AG04449 (cell line): ENCODE data around the gene NUP93.

ENCODE experiments used
- CTCF ChIA-PET: fragments of 350-600 bp; formaldehyde crosslinking; extraction: SDS; loops from one replicate; lab custom pipeline; 2021; ENCODE audit warnings: antibody characterized with exemption; lab: Yijun Ruan, JAX
- POLR2A ChIA-PET: fragments of 400-600, 350-600 bp; formaldehyde crosslinking; extraction: SDS; loops from one replicate; lab custom pipeline; 2020; ENCODE audit warnings: antibody characterized with exemption, inconsistent platforms; lab: Yijun Ruan, JAX
- DNase-seq: peaks from one replicate; pipeline ENCODE4 v3.0.0-alpha.2; 2010; ENCODE audit warnings: low read depth, low spot score
- H3K4me3 ChIP-seq: 2 replicates; pipeline ENCODE4 v1.5.1; 2011; ENCODE audit warnings: low read depth, mild to moderate bottlenecking, control low read depth, low read length
- CTCF ChIP-seq: IDR thresholded peaks from one replicate; pipeline ENCODE4 v1.5.1; 2011; ENCODE audit warnings: mild to moderate bottlenecking, moderate library complexity, low read length, control low read depth, inconsistent platforms; ENCODE audit not compliant: insufficient read depth; ENCODE audit errors: missing control alignments

The NUP93 gene

DNA sequence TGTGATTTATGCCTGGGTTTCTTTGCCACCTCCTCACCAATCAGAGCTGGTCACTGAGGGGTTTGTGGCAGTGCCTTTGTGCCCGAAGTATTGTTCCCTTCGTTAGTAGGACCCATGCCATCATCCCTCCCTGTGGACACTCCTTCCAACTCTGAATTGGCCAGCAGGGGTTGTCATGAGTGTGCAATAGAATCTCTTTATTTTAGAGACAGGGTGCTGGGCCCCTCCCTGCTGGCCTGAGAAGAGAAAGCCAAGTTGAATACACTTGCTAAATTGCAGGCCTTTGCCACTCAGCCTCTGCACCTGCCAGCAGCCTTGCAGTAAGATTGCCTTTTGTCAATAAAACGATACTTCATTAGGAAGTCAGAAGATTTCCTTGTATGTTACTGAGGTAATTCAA lies 94.4 kb downstream of the NUP93 start:
- peak; percentile 1 for TF ChIP-seq CTCF
- ChIA-PET POLR2A (no interaction called here), CTCF (interaction anchor here (0.7 to 3.0 kb wide), 7 partner anchors 8 to 287 kb away, joined by 3 to 13 read pairs (median 3); no protein-coding TSS in a partner anchor)
- no peak for DNase-seq
- no peak overlapping the region for H3K4me3 ChIP-seq

- POLR2A ChIA-PET, result no interaction called here
- no peak overlapping the region for H3K4me3 ChIP-seq
- CTCF ChIA-PET, result interaction anchor here (0.7 to 3.0 kb wide), 7 partner anchors 9 to 287 kb away, joined by 3 to 13 read pairs (median 3); no protein-coding TSS in a partner anchor
- TF ChIP-seq CTCF, result no peak
- no peak for DNase-seq
Measured at GRCh38 chr16:56824804-56825203, 94.9 kb downstream of the NUP93 start.

GRCh38 chr16:56825826-56826225 lies 95.9 kb downstream of the NUP93 start:
- no peak overlapping the region for H3K4me3 ChIP-seq
- no peak for TF ChIP-seq CTCF
- DNase-seq, result no peak
- ChIA-PET POLR2A (no interaction called here), CTCF (interaction anchor here (0.6 to 3.0 kb wide), 3 partner anchors 10 to 28 kb away, joined by 3 to 13 read pairs (median 3); no protein-coding TSS in a partner anchor)

GRCh38 chr16:56828647-56829046 lies 98.7 kb downstream of the NUP93 start:
- POLR2A ChIA-PET, result no interaction called here
- CTCF ChIA-PET, result interaction anchor here (0.8 to 3.0 kb wide), 5 partner anchors 8 to 155 kb away, joined by 3 to 11 read pairs (median 4); no protein-coding TSS in a partner anchor
- no peak overlapping the region for H3K4me3 ChIP-seq
- no peak for DNase-seq
- TF ChIP-seq CTCF, result no peak

- ChIA-PET POLR2A (interaction anchor here (1.1 kb wide), 1 partner anchor 18 kb away, joined by 4 read pairs; no protein-coding TSS in a partner anchor), CTCF (interaction anchor here (1.4 to 3.0 kb wide), 5 partner anchors 18 to 37 kb away, joined by 3 to 11 read pairs (median 4); no protein-coding TSS in a partner anchor)
Measured at GRCh38 chr16:56830669-56831068, 100.7 kb downstream of the NUP93 start.

DNA sequence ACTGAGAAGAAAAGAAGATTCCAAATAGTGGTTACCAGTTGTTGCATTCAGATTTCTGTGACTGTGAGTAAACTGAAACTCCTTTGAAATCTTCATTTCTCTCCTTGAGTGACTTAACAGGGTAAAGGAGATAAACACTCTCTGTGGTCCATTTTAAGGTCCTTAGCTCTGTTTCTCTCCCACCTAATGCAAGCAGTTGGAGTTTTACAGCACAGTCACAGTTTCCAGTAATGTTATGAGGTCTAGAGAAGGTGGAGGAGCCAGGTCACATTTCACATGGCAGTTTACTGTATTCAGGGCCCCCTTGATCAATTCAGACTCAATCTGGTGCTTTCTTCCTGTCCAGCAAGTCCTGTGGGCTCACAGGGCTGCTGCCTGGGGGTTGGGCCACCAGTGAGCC lies 102.8 kb downstream of the NUP93 start:
- H3K4me3 ChIP-seq, result no peak overlapping the region
- no peak for DNase-seq
- no peak for TF ChIP-seq CTCF
- ChIA-PET CTCF (interaction anchor here (1.1 kb wide), 1 partner anchor 34 kb away, joined by 3 read pairs; no protein-coding TSS in a partner anchor), POLR2A (no interaction called here)

More at GRCh38 chr16:56830669-56831068, 100.7 kb downstream of the NUP93 start:
- DNase-seq, result no peak
- TF ChIP-seq CTCF, result no peak
- no peak overlapping the region for H3K4me3 ChIP-seq
